A172 (cell line): ENCODE data around the gene TOP3A. TPM values are rescaled to one million over a fixed set of nuclear protein-coding genes. Genes with fewer than 3 reads are reported as not detected.
A peak's percentile ranks its signal among the peaks of the same experiment; 100 is the strongest.

ENCODE experiments used
- DNase-seq: peaks from one replicate; pipeline ENCODE4 v3.0.0-alpha.2; 2015; ENCODE audit warnings: low spot score
- total RNA-seq: library from RNA; depleted of rRNA; stranded (reverse); fragments of >200 nt; shearing (Covaris generic); gene quantifications from 2 replicates; pipeline ENCODE4 v1.2.3, GENCODE V29; 2014; rRNA removed

TOP3A gene
- total RNA-seq, 1 experiment from 2014 or later: 39.2 TPM

DNA sequence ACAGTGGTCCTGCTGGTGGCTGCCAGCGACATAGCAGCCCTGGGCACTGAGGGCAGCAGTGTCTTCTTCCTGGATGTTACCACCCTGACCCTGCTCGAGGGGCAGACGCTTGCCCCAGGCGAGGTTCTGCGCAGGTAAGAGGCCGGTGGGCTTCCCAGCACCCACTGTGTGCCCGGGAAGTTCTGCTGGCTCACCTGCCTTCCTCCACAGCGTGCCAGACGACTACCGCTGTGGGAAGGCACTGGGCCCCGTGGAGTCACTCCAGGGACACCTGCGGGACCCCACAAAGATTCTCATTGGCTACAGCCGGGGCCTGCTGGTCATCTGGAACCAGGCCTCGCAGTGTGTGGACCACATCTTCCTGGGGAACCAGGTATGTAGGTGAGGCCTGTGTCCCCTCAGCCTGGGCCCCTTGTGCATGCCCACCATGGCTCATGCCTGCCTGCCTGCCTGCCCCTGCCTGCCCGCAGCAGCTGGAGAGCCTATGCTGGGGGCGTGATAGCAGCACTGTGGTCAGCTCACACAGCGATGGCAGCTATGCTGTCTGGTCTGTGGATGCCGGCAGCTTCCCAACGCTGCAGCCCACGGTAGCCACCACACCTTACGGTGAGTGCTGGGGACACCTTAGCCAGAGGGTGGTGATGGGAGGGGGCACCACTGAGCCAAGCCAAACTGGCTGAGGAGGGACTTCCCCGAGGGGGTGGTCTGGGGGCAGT is 80.8 kb downstream of the TOP3A start:
- DNase-seq: no peak

DNA sequence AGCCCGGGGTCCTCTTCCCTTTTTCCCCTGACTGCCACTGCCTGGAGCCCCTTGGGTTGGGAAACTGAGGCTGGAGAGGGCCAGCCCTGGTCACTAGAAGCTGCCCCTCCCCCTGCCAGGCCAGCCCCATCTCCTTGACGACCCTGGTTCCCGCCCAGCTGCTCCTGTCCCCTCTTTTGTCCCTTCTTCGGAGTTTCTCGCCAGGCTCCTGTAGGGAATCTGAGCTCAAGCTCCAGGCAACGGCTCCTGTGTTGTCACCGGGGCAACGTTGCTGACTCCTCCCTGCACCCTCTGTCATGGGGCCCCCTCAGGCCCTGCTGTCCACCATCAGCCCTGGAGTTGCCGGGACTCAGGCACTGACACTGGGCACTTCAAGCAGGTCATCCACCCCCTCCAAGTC is 83.6 kb downstream of the TOP3A start:
- DNase-seq: no peak

DNA sequence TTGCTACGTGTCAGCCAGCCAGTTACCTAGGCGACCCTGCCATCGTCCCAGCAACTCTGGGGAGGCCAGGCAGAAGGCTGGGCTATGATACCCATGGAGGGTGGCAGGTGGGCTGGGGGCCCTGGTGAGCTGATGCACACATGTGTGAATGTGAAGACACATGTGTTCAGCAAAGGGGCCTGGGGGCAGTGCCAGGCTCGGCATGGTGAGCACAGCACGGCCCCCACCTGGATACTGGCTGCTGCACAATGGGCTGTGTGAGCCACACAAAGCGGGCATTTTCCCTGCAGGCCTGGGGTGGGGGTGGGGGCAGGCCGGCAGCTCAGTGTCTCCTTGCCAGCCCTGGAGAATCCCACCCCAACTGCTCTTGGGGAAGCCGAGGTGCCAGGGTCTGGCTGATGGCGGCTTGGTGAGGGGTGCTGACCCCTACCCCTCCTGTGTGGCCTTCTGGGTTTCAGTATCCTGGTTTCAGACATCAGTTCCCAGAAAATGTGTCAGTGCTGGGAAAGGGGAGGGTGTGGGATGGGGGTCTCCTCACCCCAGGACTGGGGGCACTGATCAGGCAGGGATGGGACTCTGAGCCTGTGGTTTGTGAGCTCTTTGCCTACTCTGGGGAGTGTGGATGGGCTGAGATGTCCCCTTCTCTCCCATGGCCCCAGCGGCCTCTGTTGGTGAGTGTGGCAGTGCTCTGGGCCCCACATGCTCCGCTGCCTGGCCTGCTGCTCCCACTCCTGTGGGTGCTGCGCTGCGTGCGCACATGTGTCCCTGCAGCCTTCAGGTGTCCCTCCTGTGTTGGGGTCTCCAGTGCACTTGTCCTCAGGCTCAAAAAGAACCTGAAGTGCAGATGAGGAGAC is 84.3 kb downstream of the TOP3A start:
- DNase-seq: no peak

DNA sequence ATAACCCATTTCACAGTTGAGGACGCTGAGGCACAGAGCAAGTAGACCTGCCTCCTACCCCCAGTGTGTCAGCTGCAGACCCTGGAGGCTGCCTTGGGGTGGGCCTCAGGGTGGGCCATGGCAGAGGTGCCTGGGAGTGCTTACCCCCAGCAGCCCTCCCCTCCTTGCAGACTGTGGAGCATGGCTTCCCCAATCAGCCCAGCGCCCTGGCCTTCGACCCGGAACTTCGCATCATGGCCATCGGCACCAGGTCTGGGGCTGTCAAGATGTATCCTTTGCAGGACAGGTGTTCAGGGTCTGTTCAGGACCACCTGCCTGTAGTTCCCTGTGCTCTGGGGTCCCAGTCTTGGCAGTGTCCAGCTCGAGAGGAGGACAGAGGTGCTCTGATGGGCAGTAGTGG is 85.0 kb downstream of the TOP3A start:
- DNase-seq: no peak

DNA sequence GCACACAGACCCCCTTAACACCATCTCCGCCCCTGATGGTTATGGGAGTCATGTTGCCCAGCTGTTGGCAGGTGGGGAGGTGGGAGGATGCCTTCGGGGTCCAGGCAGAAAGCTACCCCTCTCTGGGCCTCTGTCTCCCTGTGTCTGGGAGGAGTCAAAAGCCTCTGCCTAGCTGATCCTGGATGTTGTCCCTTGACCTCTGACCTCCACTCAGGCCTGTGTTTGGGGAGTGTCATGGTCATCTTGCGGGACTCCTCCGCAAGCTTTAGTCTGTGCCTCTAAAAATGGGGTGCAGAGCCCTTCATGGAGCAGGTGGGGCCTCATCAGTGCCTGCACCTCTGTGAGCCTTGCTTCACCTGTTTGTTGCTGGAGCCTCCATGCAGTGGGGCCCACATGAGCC is 85.5 kb downstream of the TOP3A start:
- no peak for DNase-seq

DNA sequence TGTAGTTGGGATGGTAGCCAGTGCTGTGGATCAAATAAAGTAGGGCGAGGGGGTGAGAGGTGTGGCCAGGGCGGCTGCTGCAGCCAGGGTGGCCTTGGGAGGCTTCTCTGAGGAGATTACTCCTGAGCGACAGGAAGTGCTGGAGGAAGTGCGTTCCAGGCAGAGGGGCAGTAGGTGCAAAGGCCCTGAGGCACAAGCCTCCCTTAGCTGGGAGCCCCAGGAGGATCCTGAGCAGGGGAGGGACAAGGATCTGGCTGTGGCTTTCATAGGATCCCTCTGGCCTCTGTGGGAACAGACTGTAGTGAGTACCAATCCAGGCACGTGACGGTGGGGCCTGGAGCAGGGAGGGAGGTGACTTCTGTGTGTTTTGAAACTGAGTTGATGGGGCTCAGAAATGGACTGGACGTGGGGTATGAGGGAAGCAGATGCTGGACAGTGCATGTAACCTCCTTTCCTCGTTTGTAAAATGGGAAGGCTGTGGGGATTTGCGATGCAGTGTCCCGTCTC is 86.6 kb downstream of the TOP3A start:
- DNase-seq: no peak

DNA sequence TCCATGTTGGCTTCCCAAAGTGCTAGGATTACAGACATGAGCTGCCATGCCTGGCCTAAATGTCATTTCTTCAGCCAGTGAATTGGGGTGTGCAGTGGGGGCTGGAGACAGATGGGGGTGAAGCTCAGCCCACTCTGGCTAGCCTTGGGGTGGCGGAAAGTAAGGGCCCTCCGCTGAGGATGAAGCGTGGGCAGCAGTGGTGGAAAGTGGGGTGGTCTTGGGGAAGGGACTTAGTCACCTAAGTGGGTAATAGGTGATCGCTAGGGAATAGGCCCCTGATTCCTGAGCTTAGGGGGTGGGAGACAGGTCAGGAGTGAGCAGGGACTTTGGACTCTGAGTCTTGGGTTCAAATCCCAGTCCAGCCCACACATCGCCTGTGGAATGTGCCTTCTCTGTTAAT is 87.2 kb downstream of the TOP3A start:
- no peak for DNase-seq

DNA sequence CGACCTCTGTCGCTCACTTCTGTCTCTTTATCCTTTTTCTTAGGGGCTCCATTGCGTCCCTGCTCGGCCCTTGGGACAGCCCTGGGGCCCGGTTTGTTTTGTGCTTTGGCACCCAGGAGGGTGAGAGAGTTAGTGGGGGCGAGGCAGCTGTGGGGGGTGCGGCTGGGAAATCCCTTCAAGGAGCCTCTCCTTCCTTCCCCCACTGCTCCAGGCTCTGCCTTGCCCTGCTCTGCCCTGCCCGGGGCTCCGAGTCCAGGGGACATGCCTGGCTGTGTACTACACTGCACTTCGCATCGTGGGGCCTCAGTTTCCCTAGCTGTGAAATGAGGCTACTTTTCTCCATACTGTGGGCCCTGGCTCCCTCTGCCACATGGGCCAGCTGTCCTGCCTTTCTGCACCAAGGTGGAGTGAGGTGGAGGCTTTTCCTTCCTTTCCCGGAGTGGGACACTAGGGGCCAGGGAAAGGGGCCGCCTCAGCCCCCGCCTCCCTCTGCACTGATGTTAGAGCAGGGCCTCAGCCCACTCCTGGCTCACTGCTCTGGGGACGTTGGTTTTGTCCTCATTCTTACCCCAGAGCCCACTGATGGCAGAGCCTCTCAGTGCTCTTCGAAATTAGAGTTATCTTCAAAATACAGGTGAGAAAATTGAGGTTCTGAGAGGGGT is 88.4 kb downstream of the TOP3A start:
- no peak for DNase-seq

DNA sequence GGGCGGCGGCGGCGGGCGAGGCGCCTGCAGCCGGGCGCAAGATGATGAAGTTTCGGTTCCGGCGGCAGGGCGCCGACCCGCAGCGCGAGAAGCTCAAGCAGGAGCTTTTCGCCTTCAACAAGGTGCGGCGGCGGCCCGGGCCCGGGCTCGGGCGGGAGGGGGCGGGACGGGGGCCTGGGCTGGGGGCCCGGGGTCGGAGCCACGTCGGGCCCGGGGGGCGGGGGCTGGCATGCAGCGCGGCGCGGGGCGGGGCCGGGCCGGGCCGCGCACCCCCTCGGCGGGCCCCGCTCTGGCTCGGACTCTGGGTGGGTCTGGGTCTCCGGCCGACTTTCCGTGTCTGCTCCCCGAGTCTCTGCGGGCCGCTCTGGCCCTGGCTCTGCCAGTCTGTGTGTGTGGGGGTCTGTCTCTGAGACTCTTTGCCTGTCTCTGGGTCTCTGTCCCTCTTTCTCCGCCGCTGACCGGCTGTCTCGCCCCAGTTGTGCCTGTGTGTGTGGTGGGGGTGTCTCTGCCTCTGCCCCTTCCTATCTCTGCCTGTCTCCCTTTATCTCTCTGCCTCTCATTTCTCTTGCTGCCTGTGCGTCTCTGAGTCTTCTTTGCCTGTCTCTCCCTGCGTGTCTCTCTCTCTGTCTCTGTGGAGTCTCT is 89.0 kb downstream of the TOP3A start:
- no peak for DNase-seq

DNA sequence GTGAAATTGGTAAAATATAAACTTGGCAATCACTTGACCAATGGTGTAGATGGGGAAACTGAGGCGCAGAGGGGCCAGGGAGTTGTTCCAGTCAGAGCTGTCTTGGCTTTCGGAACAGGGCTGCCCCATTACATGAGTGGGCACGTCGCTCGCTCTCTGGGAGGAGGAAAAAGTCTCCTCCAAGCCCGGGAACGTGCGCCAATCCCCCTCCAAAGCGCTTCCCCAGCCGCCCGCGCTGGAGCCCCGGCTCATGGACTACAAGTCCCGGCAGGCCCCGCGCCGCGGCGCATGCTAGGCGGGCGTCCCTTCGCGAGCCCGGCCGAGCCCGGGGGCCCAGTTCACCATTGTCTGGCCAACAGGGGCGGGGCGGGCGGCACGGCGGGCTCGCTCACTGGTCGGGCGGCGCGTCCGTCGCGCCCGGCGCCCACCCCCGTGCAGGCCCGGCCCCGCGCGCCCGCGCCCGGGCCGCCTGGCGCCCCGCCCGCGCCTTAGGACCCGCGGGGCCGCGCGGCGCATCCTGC is 89.6 kb downstream of the TOP3A start, which contains the start of gene LLGL1:
LLGL1 (plus strand) TSS at position 515 of the 521 bp plus-strand sequence. CDS start 48 bp downstream, outside the sequence.
- DNase-seq: peak; percentile 85

DNA sequence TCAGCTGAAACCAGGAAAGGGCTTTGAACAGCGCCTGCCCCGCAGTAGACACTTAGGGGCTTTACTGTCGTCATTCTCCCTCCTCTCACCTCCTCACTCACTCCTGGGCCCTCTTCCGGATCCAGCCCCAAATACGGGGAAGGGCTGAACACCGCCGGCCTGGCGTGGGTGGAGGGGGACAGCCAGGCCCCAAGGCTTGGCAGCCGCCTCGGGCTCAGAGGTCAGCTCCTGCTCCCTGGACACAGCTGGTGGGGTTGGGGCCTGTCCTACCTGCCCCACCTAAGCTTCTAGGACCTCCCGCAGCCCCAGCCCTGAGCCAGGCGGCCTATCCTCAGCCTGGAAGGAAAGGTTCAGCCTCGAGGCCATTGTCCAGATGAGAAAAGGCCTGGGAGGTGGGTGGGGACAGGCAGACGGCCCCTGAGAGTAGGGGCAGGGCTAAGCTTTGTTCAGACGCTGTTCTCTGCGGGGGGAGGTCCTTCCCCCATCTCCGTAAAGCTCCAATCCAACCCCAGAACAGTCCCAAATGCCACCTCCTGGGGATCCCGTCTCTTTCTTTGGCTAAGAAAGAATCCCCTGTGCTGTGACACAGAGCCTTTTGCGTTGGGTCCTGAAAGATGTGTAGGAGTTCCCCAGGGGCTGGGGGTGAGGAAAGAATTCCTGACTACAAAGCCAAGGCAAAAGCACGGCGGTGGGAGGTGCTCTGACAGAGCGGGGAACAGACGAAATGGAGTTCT is 90.2 kb downstream of the TOP3A start:
- no peak for DNase-seq

DNA sequence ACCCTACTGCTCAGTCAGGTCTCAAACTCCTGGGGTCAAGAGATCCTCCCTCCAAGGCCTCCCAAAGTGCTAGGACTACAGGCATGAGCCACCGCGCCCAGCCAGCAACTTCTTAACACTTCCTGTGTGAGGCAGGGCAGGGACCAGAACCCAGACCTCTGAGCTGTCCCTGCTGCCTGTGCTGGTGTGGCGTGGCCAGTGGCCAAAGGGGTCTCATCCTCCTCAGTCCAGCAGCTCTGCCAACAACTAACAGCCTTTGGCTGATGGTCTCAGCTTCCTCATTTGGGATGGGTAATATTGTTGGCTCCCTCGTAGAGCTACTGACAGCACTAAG is 90.8 kb downstream of the TOP3A start:
- no peak for DNase-seq

Other genes starting within 250 kb of the TOP3A start
- 55.7 and 59.3 TPM in 2 replicates for gene DRG2, start 227.0 kb downstream of the TOP3A start, total RNA-seq
- 0.02 and 0.09 TPM in 2 replicates for gene MYO15A, start 206.2 kb downstream of the TOP3A start, total RNA-seq
- 107 and 116 TPM in 2 replicates for gene ALKBH5, start 131.2 kb downstream of the TOP3A start, total RNA-seq
- 41.7 and 47.2 TPM in 2 replicates for gene LLGL1, start 89.4 kb downstream of the TOP3A start, total RNA-seq
- gene FLII, start 56.3 kb downstream of the TOP3A start, total RNA-seq: 369 and 474 TPM in 2 replicates
- gene MIEF2, start 54.3 kb downstream of the TOP3A start, total RNA-seq: 19.4 and 27.7 TPM in 2 replicates
- gene SMCR8, start 299 bp upstream of the TOP3A start, total RNA-seq: 10.4 and 11.9 TPM in 2 replicates
- gene SHMT1, start 48.6 kb upstream of the TOP3A start, total RNA-seq: 34.1 and 39.3 TPM in 2 replicates
- gene EVPLL, start 62.8 kb upstream of the TOP3A start, total RNA-seq: not detected in 2 replicates
- not detected in 2 replicates for gene LGALS9C, start 161.8 kb upstream of the TOP3A start, total RNA-seq